HG02970 (cell line): ENCODE data around the gene TMPRSS6.

ENCODE experiments used
- ATAC-seq: cut with Tn5 transposase; IDR thresholded peaks from one replicate; pipeline ENCODE4 v1.9.1; 2021; ENCODE audit warnings: mild to moderate bottlenecking, moderate library complexity, moderate number of reproducible peaks; ENCODE audit not compliant: unreplicated experiment, low FRiP score

Gene TMPRSS6

GRCh38 chr22:37069719-37070118 is 39.8 kb downstream of the TMPRSS6 start:
- no peak for ATAC-seq

GRCh38 chr22:37069319-37069718 is 40.2 kb downstream of the TMPRSS6 start:
- no peak for ATAC-seq

GRCh38 chr22:37068859-37069258 is 40.7 kb downstream of the TMPRSS6 start:
- ATAC-seq = no peak

- no peak for ATAC-seq
Measured at GRCh38 chr22:37067428-37067827, 42.1 kb downstream of the TMPRSS6 start.

- ATAC-seq = no peak
Measured at GRCh38 chr22:37065961-37066360, 43.6 kb downstream of the TMPRSS6 start.

- no peak for ATAC-seq
Measured at GRCh38 chr22:37065180-37065579, 44.3 kb downstream of the TMPRSS6 start.

- ATAC-seq = no peak
Measured at GRCh38 chr22:37064553-37064952, 45.0 kb downstream of the TMPRSS6 start.

- no peak for ATAC-seq
Measured at GRCh38 chr22:37063431-37064420, 45.8 kb downstream of the TMPRSS6 start.

- no peak for ATAC-seq
Measured at GRCh38 chr22:37062702-37063381, 46.7 kb downstream of the TMPRSS6 start.

- no peak for ATAC-seq
Measured at GRCh38 chr22:37062376-37062675, 47.2 kb downstream of the TMPRSS6 start.

- ATAC-seq = no peak
Measured at GRCh38 chr22:37061611-37062375, 47.7 kb downstream of the TMPRSS6 start.

GRCh38 chr22:37060801-37061610 is 48.5 kb downstream of the TMPRSS6 start:
- no peak for ATAC-seq

GRCh38 chr22:37059876-37060449 is 49.5 kb downstream of the TMPRSS6 start:
- ATAC-seq = no peak

- ATAC-seq = no peak
Measured at GRCh38 chr22:37058917-37059701, 50.4 kb downstream of the TMPRSS6 start.

GRCh38 chr22:37057796-37058510 is 51.6 kb downstream of the TMPRSS6 start:
- ATAC-seq = no peak

- no peak for ATAC-seq
Measured at GRCh38 chr22:37057226-37057625, 52.3 kb downstream of the TMPRSS6 start.

- ATAC-seq = no peak
Measured at GRCh38 chr22:37056246-37056645, 53.3 kb downstream of the TMPRSS6 start.

- ATAC-seq = no peak
Measured at GRCh38 chr22:37054600-37055365, 54.7 kb downstream of the TMPRSS6 start.
